Inflammatory macrophage (primary cell): Measurements from ENCODE around the gene RAB3A.
"Not testable (repeated sequence)": the region's sequence is repeated elsewhere in the genome, so short reads cannot be mapped to it uniquely, and the experiment has no call there.

Source experiments
- DNase-seq, 2 donors: peaks; one replicate each; pipeline ENCODE4 v3.0.0-alpha.2; 2020 to 2022

Gene RAB3A

DNA sequence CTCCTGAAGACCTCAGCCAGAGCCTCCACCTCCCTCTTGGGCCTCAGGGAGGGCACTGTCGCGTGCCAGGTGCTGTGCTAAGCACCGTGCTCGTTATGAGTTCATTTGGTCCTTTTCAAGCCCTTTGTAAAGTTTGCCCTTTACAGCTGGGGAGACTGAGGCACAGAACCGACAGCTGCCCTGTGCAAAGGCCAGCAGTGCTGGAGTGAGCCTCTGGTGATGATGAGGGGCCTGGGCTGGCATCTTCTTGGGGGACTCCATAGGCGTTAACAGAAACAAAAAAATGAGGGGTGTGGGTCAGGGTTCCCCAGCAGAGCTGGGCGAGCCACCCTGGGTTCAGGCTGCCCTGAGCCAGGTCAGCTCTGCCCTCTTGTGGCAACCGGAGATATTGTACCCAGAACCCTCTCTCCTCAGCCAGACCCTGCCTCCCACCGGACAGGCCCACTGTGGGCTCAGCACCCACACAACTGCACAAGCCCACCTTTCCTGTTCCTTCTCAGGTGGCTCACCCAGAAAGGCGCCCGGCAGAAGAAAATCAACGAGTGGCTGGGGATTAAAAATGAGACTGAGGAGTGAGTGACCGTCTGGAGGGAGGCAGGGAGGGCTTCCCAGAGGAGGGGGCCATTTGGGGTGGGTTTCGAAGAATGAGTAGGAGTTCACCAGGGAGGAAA lies 35.7 kb downstream of the RAB3A start:
- peak; percentile 56 to 65 for DNase-seq

DNA sequence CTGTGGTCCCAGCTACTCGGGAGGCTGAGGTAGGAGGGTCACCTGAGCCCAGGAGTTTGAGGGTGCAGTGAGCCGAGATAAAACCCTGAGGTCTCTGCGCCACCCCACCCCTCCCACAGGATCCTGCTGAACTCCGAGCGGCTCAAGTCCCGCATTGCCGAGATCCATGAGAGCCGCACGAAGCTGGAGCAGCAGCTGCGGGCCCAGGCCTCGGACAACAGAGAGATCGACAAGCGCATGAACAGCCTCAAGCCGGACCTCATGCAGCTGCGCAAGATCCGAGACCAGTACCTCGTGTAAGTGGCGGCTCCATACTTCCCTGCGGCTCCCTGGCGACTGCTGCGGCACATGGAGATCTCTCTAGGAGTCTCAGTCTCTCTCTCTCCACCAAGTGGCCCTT lies 36.8 kb downstream of the RAB3A start:
- no peak for DNase-seq

DNA sequence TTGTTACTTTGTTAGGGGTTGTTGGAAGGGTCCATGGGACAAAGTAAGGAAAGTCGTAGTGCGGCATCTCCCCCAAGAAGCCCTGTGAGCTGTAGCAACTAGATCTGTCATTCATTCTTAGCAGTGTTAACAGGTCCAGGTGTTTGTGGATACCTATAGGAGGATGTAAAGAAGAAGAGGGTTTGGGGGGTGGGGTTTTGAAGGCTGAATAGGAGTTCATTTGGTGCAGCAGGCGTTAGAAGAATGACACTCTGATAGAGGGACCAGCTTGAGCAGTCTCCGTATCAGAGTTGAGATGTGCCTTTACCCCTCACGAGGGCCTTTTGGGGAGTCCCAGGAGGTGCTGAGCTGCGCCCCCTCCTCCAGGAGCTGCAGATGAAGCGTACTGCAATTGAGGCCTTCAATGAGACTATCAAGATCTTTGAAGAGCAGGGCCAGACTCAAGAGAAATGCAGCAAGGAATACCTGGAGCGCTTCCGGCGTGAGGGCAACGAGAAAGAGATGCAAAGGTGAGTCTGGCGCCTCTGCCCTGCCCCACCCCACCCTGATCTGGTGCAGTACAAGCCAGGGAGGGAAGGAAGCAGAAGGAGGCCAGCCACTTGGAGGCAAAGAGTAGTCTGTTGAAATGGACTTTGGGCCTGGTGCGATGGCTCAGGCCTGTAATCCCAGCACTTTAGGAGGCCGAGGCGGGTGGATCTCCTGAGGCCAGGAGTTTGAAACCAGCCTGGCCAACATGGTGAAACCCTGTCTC lies 37.9 kb downstream of the RAB3A start:
- no peak for DNase-seq

DNA sequence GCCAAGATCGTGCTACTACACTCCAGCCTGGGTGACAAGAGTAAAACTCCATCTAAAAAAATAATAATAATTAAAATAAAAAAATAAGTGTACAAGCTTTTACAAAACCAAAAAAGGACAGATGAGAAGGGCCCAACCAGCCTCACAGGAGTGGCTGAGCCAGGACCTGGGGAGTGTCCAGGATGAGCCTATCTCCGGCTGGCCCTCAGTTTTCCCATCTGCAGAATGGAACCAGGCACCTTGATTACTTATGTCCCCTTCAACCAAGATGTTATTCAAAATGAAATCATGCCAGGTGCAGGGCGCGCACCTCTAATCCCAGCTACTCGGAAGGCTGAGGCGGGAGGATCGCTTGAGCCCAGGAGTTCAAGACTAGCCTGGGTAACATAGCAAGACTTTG lies 39.8 kb downstream of the RAB3A start:
- no peak for DNase-seq

DNA sequence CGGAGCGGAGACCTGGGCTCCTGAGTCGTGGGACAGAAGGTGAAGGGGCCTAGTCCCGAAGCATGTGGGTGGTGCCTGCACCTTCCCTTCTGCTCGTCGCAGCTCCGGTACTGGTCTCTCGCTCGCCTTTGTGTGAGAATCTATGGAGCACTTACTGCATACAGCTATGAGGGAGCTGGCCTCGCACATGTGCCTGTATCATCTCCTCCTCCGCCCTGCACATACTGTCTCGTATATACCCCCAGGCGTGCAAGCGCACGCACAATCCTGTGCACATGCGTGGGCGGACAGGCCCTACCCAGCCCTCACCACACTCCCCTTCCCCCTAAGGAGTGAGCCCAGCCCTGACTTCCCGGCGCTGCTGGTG lies 42.2 kb downstream of the RAB3A start:
- DNase-seq = no peak

DNA sequence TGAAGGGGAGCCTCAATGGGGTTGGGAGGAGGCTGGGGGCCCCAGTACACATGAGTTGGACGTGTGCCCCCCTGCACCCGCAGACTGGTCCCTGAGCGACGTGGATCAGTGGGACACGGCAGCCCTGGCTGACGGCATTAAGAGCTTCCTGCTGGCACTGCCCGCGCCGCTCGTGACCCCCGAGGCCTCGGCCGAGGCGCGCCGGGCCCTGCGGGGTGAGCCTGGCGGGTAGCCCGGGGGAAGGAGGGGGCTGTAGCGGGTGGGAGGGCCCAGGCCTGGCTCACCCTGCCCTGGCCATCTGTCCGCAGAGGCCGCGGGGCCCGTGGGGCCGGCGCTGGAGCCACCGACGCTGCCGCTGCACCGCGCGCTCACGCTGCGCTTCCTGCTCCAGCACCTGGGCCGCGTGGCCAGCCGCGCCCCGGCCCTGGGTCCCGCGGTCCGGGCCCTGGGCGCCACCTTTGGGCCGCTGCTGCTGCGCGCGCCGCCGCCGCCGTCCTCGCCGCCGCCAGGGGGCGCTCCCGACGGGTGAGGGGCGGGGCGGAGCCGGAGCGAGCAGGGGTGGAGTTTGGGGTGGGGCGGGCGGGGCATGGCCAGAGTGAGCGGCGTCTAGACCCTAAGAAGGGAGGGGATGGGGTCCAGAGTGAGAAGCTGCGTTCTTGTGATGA lies 42.7 kb downstream of the RAB3A start:
- peak; percentile 66 to 76 for DNase-seq

DNA sequence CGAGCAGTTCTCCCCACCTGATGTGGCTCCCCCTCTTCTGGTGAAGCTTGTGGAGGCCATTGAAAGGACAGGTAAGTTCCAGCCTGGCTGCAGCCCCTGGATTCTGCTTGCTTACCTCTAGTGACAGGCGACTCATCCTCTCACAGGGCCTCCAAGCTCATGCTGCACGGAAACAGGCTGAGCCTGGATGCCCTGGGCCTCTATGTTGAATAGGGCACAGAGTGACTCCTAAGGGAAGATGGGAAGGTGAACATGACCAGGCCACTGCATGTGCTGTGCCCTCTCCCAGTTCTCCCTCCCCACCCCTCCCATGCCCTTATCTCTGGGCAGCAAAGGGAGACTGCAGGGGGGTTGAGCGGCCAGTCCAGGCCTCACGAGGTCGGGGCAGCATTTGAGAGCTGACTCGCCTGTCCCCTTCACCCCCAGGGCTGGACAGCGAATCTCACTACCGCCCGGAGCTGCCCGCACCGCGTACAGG lies 43.3 kb downstream of the RAB3A start:
- DNase-seq = no peak

DNA sequence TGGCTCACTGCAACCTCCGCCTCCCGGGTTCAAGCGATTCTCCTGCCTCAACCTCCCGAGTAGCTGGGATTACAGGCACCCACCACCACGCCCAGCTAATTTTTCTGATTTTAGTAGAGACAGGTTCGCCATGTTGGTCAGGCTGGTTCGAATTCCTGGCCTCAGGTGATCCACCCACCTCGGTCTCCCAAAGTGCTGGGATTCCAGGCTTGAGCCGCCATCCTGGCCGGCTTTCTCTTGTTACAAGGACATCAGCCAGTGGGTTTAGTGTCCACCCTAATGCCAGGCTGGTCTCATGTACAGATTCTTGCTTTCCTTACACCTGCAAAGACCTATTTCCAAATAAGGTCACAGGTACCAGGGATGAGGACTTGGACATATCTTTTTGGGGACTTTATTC lies 44.0 kb downstream of the RAB3A start:
- DNase-seq = no peak

DNA sequence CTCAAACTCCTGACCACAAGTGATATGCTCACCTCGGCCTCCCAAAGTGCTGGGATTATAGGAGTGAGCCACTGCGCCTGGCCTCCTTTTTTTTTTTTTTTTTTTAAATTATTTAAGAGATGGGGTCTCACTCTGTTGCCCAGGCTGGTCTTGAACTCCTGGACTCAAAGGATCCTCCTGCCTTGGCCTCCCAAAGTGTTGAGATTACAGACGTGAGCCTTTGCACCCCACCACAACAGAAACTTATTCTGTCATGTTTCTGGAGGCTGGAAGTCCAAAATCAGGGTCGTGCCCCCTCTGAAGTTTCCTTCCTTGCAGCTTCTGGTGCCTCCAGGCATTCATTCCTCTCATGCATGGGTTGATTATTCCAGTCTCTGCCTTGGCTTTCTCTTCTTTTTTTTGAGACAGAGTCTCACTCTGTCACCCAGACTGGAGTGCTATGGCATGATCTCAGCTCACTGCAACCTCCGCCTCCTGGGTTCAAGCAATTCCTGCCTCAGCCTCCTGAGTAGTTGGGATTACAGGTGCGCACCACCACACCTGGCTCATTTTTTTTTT lies 44.7 kb downstream of the RAB3A start:
- DNase-seq = not testable (repeated sequence)

DNA sequence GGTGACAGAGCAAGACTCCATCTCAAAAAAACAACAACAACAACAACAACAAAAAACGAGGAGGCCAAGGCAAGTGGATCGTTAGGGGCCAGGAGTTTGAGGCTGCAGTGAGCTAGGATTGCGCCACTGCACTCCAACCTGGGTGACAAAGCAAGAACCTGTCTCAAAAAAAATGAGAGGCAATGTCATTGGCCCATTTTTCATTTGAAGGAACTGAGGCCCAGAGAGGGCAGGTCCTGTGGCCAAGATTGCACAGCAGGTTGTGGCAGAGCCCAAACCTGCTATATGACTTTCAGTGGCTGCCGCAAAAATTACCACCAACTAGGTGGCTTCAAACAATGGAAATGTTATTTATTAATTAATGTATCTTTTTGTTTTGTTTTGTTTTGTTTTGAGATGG lies 45.4 kb downstream of the RAB3A start:
- no peak for DNase-seq

DNA sequence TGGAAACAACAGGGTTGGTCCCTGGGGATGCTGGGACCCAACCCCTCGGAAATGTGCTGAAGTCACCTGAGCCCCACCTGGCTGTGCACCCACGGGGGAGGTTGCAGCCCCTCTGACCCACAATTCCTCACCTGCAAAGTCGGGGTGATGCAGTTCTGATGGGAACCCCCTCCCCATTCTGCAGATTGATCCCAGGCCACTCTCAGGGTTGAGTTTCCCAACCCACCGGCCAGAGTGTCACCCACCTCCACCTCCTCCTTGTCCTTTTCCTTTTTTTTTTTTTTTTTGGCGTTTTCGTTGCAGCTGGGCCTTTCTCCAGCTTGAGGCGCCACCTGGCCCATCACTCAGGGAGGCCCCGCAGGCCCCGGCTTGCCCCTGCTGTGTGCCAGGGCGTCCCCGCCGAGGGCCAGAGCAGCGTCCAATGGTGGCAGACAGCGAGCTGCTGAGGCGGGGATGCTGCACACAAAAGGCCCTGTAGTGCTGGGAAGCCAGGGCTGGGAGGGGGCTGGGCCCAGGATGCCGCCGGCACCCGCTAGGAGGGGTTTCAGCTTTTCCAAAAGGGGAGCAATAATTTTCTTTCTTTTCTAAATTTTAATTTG lies 46.3 kb downstream of the RAB3A start:
- DNase-seq = no peak

DNA sequence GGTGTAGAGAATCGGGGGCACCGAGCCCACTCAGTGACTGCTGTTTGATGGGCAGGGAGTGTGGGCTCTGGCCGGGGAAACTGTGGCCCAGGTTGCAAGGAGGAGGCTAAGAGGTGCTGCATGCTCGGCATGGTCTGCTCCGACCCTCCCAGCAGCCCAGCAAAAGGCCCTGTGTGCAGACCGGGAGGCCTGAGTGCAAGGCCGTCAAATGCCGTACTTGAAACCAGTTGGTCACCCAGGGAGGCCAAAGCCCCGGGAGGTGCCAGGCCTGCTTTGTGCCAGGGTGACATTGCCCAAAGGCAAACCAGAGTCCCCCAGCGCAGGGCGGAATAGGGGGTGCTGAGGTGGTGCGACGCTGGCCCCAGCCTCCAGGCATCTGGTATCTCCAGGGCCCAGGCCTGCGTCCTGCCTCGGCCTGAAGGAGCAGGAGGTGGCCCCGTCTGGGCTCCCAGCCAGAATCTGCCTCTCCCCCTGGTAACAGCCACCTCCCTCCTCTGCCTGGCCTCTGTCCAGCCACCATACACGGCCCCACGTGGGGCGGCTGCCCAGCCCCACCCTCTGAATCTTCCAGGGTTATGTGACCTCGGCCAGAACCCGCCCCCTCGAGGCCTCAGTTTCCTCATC lies 46.9 kb downstream of the RAB3A start:
- DNase-seq = peak in 1 of 2 donors; percentile 46

DNA sequence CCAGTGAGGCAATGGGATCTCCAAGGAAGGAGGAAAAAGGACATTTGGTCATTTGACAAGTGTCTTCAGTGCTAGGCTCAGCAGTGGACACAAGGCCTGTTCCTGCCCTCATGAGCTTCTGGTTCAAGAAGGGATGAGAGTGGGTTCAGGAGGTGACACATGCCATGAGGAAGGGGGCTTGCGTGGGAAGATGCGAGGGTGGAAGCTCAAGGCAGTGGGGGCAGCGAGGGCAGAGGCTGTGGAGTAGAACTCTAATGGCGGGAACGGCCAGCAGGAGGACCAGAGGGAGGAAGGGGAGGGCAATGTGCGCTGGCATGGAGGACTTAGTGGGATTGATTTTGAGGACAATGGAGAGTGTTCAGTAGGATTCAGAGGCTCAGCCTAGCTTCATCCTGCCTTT lies 47.6 kb downstream of the RAB3A start:
- DNase-seq = no peak

DNA sequence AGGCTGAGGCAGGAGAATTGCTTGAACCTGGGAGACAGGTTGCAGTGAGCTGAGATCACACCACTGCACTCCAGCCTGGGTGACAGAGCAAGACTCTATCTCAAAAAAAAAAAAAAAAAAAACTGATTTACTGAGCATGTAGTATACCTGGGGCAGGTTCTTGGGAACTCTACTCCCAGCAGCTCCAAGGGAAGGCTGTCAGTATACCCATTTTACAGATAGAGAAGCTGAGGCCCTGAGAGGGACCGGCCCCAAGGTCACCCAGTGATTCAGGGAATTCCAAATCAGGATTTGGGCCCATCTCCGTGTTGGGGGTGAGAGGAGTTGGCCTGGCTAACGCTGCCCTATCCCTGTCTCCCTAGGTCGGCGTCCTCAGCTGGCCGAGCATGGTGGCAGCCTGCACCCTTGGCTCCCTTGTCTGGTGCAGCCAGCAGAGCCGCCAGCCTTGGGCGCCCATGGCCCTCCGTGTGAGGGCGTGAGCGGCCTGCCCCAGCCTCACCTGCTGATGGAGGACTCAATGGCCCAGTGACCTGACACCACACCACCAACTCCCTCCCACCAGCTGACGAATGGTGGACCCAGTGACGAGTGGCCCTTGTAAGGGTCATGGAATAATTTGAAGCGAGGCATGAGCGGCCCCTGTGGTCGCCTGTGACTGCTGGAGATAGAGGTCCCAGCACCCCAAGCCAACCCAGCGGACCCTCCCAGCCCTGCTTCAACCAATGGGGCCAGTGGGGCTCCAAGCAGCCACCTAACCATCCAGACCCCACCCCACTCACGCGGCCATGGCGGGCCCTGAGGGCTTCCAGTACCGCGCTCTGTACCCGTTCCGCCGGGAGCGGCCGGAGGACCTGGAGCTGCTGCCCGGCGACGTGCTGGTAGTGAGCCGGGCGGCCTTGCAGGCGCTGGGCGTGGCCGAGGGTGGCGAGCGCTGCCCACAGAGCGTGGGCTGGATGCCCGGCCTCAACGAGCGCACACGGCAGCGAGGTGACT lies 48.5 kb downstream of the RAB3A start:
- no peak for DNase-seq

DNA sequence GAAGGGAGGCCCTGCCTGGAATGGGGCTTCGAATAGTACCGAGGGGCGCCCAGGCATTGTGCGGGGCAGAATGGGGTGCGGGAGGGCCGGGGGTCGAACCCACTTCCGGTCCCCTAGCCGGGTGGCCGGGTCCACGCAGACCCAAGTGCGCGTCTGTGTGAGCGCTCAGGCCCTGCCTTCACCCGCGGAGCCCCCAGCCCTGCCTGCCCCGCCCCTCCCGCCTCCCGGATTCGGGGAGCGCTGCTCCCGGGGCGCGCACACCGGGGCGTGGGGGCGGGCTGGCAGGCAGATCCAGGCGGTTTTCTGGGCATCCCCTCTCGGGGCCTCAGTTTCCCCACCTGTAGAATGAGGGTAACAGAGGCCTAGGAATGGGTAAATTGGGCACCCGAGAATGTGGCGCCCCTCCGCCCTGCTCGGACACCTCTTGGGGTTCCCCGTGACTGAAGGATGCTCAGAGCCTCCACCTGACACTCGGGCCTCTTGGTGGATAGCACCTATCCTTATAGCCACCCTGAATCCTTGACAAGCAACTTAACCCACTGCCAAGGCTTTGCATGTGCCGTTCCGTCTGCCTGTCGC lies 50.2 kb downstream of the RAB3A start:
- DNase-seq = no peak

DNA sequence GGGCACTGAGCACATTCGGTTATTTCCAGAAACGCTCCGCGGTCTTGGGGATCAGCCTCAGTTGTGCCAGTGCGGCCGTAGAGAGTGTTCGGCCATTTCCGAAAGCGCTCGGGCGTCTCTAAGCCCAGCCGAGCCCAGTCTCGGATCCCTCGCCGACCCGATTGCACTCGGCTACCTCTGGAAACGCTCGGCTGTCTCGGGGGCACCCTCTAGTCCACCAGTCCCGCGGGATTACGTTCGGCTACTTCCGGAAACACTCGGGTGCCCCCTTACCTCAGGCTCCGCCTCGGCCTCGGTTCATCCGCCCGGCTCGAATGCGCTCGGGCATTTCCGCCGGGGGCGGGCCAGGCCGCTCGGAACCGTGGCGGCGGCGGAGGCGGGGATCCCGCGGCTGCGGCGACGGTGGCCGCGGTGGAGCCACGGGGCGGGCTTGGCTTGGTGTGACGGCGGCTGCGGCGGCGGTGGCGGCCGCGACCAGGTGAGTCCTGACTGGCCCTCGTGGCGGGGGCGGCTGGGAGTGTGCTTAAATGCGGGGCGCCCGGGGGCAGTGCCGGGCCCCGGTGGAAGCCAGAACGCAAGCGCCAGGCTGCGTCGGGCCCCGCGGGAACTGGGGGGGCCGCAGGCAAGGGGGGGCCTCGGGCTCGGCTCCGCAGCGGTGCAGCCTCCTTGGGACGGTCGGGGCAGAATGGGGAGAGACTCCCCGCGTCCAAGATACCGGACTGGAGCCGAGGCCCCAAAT lies 50.9 kb downstream of the RAB3A start, which contains the start of gene PIK3R2:
TSS of gene PIK3R2 (plus strand) at position 347 of the 739 bp plus-strand sequence. CDS start 2,717 bp downstream, outside the sequence.
- peak; percentile 100 for DNase-seq

DNA sequence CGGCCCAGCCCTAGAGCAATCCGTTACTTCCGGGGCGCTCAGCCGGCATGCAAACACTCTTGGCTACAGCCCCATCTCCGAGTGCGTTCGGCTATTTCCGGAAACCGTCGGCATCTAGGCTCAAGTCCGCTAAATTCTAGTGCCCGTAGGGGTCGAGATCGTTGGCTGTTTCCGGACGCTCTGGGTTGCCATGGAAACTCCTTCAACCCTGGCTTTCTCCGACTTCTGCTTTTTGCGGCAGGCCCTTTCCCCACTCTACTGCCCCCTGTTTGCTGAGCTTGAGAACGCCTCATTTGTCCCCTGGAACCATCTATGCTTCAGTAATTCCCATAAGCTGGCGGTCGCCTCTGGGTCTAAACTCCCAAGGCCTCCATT lies 51.4 kb downstream of the RAB3A start:
- peak; percentile 100 for DNase-seq

DNA sequence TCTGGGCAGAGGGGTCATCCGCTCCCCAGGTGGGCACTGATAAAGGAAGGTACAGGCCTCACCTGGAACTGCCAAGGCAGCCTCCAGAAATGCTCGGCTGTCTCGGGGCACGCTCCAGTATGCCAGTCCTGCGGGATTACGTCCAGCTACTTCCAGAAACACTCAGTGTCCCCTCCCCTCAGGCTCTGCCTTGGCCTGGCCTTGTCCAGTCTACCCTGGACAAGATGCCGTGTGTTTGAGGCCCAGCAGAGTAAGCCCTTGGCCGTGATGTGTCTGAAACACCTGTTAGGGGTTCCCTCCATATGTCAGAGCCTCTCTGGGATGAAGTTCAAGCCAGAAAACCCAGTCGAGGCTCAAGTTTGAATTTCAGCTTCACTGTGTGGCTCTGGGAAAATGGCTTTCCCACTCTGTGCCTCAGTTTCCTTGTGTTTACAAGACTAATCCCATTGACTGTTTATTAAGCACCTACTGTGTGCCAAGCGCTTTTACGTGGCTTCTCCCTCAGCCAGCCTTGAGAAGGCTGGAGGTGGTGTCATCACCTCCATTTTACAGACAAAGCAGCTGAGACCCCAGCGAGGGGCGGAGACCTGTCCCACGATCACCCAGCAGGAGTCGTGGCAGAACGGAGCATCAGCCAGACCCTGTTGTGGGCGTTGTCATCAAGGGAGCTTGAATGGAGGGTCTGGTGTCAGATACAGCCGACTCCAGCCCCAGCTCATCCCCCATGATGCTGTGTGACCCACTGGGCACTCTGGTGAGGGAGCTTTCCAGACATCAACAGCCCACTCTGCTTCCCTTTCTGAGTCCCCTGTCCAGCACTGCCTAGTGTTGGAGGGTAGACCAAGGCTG lies 52.8 kb downstream of the RAB3A start:
- no peak for DNase-seq

DNA sequence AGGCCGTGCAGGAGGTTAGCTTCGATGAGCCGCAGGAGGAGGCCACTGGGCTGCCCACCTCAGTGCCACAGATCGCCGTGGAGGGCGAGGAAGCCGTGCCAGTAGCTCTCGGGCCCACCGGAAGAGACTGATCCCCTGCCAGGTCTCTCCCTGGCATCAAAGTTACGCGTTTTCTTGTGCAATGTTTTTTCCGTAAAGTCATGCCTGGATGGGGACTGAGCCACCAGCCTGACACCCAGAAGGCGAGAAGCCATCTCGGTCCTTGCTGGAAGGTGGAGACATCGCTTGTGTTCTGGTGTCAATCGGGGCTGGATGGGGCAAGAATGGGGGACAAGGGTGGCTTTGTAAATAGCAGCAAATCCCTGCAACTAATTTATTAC lies 54.3 kb downstream of the RAB3A start:
- no peak for DNase-seq
